Measurements from ENCODE around the gene MIPEP. TPM values are rescaled to one million over a fixed set of nuclear protein-coding genes. Genes with fewer than 3 reads are reported as not detected.

Gene MIPEP
- total and polyA plus RNA-seq, 10 of the 15 experiments (the other 5 are each of a cell fraction or from before 2014, with no cell fraction given) = 15.6 to 56.2 (median 29.8) TPM

GRCh38 chr13:23902975-23903905 lies 14.0 kb upstream of the MIPEP start:
- Histone ChIP-seq H4K20me1 (ENCODE audit: control insufficient read depth, insufficient read depth) (no peaks in the 10 kb centered on the region), H3K79me2 (ENCODE audit: control insufficient read depth, insufficient read depth, low read length) (no peaks in the 10 kb centered on the region), H3K9me3 (replicated peaks; ENCODE audit: control insufficient read depth, insufficient read depth, low read length) (no peaks in the 10 kb centered on the region), H3K36me3 (ENCODE audit: control insufficient read depth in 2 of 2, insufficient read depth in 2 of 2, low read length in 1 of 2) (no peaks in the 10 kb centered on the region), H3K4me2 (ENCODE audit: control insufficient read depth, insufficient read depth) (no peak overlapping the region), H3K27me3 (replicated peaks in 1 of 2; ENCODE audit: control insufficient read depth in 2 of 2, insufficient read depth in 2 of 2, low read length in 1 of 2) (peaks cover 0 to 11% of the 10 kb centered on the region in 2 experiments; a peak in 2 of 4 replicates), H3K27ac (ENCODE audit: control insufficient read depth, insufficient read depth) (no peak overlapping the region), H2AFZ (ENCODE audit: control insufficient read depth, low read depth, low read length) (no peak overlapping the region), H3K4me1 (ENCODE audit: control insufficient read depth, insufficient read depth, low read length) (no peaks in the 10 kb centered on the region), H3K4me3 (no peak overlapping the region), H3K9ac (ENCODE audit: control insufficient read depth, insufficient read depth, low read length) (no peak overlapping the region)
- POLR2A ChIA-PET = no interaction called here
- no peak for ATAC-seq
- no peak for FAIRE-seq
- RAD21 ChIA-PET (ENCODE audit: unreplicated experiment) = interaction anchor here (0.5 kb wide), 1 partner anchor 251 kb away, joined by 3 read pairs; no protein-coding TSS in a partner anchor
- 25% methylated on average over 47 of the region's 67 CpGs for WGBS (ENCODE audit: insufficient coverage, insufficient replicate concordance, low lambda C conversion rate, missing lambda C conversion rate)
- DNase-seq (ENCODE audit: low read depth, low spot score) = no peak
- SMC1A ChIA-PET (ENCODE audit: uncharacterized antibody, unreplicated experiment) = no interaction called here
- in situ Hi-C loops (cut with MboI) (no loop called here), intact Hi-C loops (cut with micrococcal nuclease; ENCODE audit: unreplicated experiment) (no loop called here)
- CTCF ChIA-PET = interaction anchor here (1.6 to 1.9 kb wide), 2 partner anchors 14 to 120 kb away, joined by 4 to 5 read pairs; partner anchors contain the start of gene MIPEP
- BruUV-seq (replicated peaks) = no TSS peak
- TF ChIP-seq RELB (IDR thresholded peaks at IDR 0.05; ENCODE audit: low read depth) (no peak), GABPA (IDR thresholded peaks at IDR 0.05; ENCODE audit: low read depth) (no peak), FOXM1 (IDR thresholded peaks at IDR 0.05; ENCODE audit: low read depth, low read length) (no peak), KLF5 (IDR thresholded peaks at IDR 0.05; ENCODE audit: partially characterized antibody) (no peak), RELA (IDR thresholded peaks at IDR 0.05; ENCODE audit: borderline replicate concordance, partially characterized antibody) (no peak), TCF3 (IDR thresholded peaks at IDR 0.05; ENCODE audit: borderline replicate concordance, insufficient read depth, low read depth, low read length) (no peak), SRF (IDR thresholded peaks at IDR 0.05; ENCODE audit: low read depth in 2 of 2, low read length in 2 of 2) (no peak), NFXL1 (IDR thresholded peaks at IDR 0.05; ENCODE audit: borderline replicate concordance) (no peak), GATAD2B (conservative IDR thresholded peaks at IDR 0.05; ENCODE audit: low read depth) (no peak), FOXK2 (IDR thresholded peaks at IDR 0.05) (no peak)
- TF ChIP-seq, protein P1, sequence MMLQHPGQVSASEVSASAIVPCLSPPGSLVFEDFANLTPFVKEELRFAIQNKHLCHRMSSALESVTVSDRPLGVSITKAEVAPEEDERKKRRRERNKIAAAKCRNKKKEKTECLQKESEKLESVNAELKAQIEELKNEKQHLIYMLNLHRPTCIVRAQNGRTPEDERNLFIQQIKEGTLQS (IDR thresholded peaks at IDR 0.05; ENCODE audit: borderline replicate concordance, extremely low read depth, low read depth, low read length) = no peak
- TF ChIP-seq, protein P2, sequence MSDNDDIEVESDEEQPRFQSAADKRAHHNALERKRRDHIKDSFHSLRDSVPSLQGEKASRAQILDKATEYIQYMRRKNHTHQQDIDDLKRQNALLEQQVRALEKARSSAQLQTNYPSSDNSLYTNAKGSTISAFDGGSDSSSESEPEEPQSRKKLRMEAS (IDR thresholded peaks at IDR 0.05; ENCODE audit: low read depth, low read length) = no peak
- TF ChIP-seq, protein P3, sequence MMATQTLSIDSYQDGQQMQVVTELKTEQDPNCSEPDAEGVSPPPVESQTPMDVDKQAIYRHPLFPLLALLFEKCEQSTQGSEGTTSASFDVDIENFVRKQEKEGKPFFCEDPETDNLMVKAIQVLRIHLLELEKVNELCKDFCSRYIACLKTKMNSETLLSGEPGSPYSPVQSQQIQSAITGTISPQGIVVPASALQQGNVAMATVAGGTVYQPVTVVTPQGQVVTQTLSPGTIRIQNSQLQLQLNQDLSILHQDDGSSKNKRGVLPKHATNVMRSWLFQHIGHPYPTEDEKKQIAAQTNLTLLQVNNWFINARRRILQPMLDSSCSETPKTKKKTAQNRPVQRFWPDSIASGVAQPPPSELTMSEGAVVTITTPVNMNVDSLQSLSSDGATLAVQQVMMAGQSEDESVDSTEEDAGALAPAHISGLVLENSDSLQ (IDR thresholded peaks at IDR 0.05) = no peak
- TF ChIP-seq, protein P4, sequence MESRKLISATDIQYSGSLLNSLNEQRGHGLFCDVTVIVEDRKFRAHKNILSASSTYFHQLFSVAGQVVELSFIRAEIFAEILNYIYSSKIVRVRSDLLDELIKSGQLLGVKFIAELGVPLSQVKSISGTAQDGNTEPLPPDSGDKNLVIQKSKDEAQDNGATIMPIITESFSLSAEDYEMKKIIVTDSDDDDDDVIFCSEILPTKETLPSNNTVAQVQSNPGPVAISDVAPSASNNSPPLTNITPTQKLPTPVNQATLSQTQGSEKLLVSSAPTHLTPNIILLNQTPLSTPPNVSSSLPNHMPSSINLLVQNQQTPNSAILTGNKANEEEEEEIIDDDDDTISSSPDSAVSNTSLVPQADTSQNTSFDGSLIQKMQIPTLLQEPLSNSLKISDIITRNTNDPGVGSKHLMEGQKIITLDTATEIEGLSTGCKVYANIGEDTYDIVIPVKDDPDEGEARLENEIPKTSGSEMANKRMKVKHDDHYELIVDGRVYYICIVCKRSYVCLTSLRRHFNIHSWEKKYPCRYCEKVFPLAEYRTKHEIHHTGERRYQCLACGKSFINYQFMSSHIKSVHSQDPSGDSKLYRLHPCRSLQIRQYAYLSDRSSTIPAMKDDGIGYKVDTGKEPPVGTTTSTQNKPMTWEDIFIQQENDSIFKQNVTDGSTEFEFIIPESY (IDR thresholded peaks at IDR 0.05) = no peak
- TF ChIP-seq, protein P5, sequence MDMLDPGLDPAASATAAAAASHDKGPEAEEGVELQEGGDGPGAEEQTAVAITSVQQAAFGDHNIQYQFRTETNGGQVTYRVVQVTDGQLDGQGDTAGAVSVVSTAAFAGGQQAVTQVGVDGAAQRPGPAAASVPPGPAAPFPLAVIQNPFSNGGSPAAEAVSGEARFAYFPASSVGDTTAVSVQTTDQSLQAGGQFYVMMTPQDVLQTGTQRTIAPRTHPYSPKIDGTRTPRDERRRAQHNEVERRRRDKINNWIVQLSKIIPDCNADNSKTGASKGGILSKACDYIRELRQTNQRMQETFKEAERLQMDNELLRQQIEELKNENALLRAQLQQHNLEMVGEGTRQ (IDR thresholded peaks at IDR 0.05; ENCODE audit: borderline replicate concordance, low read depth, low read length) = no peak

All from GM12878 (cell line).